ENCODE results near the gene ABHD17C. TPM values are rescaled to one million over a fixed set of nuclear protein-coding genes. Genes with fewer than 3 reads are reported as not detected.
A peak's percentile ranks its signal among the peaks of the same experiment; 100 is the strongest.

Gene ABHD17C
- total RNA-seq, 4 donors from 2014 or later: 18.7 to 37.1 (median 27.1) TPM

GRCh38 chr15:80694611-80695098 lies 455 bp upstream of the ABHD17C start:
- intact Hi-C loops (cut with DNase I): loop anchor here (10.0 kb wide), 1 partner anchor 70 kb away; no protein-coding TSS in a partner anchor
- TF ChIP-seq, protein P1, sequence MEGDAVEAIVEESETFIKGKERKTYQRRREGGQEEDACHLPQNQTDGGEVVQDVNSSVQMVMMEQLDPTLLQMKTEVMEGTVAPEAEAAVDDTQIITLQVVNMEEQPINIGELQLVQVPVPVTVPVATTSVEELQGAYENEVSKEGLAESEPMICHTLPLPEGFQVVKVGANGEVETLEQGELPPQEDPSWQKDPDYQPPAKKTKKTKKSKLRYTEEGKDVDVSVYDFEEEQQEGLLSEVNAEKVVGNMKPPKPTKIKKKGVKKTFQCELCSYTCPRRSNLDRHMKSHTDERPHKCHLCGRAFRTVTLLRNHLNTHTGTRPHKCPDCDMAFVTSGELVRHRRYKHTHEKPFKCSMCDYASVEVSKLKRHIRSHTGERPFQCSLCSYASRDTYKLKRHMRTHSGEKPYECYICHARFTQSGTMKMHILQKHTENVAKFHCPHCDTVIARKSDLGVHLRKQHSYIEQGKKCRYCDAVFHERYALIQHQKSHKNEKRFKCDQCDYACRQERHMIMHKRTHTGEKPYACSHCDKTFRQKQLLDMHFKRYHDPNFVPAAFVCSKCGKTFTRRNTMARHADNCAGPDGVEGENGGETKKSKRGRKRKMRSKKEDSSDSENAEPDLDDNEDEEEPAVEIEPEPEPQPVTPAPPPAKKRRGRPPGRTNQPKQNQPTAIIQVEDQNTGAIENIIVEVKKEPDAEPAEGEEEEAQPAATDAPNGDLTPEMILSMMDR (IDR thresholded peaks at IDR 0.05): no peak
- TF ChIP-seq POLR2A (IDR thresholded peaks at IDR 0.05): no peak
- H3K27ac ChIP-seq: peak overlapping the region; percentile 90 to 95 (median 92)
- WGBS, 2 donors: 0% methylated on average over 3 to 4 of the region's 47 CpGs
- H3K9me3 ChIP-seq: no peaks in the 10 kb centered on the region
- DNase-seq: no peak
- H3K4me1 ChIP-seq: peaks cover 12 to 63% (median 19%) of the 10 kb centered on the region in 3 donors
- no peaks in the 10 kb centered on the region for H3K36me3 ChIP-seq
- H3K4me3 ChIP-seq: peak overlapping the region; percentile 71 to 94 (median 77)
- H3K27me3 ChIP-seq: no peaks in the 10 kb centered on the region

DNA sequence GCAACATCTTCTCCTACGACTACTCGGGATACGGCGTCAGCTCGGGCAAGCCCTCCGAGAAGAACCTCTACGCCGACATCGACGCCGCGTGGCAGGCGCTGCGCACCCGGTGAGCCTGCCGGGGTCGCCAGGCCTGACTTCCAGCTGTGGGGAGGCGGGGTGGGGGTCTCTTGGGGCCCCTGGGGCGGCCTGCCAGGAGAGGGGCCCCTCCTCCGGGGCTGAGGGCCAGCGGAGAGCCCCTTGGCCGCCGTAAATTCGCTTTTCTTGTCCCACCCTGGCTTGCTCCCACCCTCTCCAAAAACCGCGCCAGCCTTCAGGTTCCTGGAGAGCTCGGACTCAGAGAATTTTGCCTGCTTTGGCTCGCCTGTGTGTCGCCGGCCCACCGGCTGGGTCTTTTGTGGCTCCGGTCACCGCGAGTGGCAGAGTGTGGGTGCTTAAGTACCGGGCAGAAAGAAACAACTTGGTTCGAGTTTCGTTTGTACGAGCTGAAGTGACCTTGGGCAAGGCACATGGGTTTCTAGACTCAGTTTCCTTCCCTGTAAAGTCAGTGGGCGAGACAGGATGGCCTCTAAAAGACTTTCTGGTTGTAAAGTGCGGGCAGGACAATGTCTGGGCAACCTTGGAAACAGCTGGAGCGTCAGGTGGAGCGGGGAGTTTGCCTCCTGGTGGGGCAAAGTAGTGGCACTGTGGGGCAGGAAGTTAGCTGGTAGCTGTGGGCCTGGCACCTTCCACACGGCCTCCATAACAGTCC lies 976 bp downstream of the ABHD17C start:
- TF ChIP-seq, protein P1 (IDR thresholded peaks at IDR 0.05): peak in 5 of 6 experiments; percentile 25 to 74 (median 43)
- no peak for TF ChIP-seq POLR2A (IDR thresholded peaks at IDR 0.05)
- DNase-seq: no peak
- 2% methylated on average over 17 of the region's 43 CpGs; no CpG with 5 or more reads in 1 of the 2 donors for WGBS, 2 donors
- H3K4me3 ChIP-seq: peak overlapping the region; percentile 56 to 94 (median 73)
- H3K36me3 ChIP-seq: no peaks in the 10 kb centered on the region
- H3K9me3 ChIP-seq: no peaks in the 10 kb centered on the region
- intact Hi-C loops (cut with DNase I): loop anchor here (10.0 kb wide), 1 partner anchor 69 kb away; no protein-coding TSS in a partner anchor
- no peaks in the 10 kb centered on the region for H3K27me3 ChIP-seq
- peak overlapping the region; percentile 87 to 95 (median 90) for H3K27ac ChIP-seq
- H3K4me1 ChIP-seq: peaks cover 12 to 70% (median 22%) of the 10 kb centered on the region in 3 donors

- H3K27me3 ChIP-seq: no peaks in the 10 kb centered on the region
- H3K4me3 ChIP-seq: peak overlapping the region; percentile 56 to 94 (median 73)
- 29 to 50% methylated on average over 6 of the region's 6 CpGs for WGBS, 2 donors
- no peaks in the 10 kb centered on the region for H3K9me3 ChIP-seq
- intact Hi-C loops (cut with DNase I): loop anchor here (10.0 kb wide), 1 partner anchor 68 kb away; no protein-coding TSS in a partner anchor
- H3K36me3 ChIP-seq: no peaks in the 10 kb centered on the region
- TF ChIP-seq, protein P1 (IDR thresholded peaks at IDR 0.05): no peak
- TF ChIP-seq POLR2A (IDR thresholded peaks at IDR 0.05): no peak
- DNase-seq: no peak
- peak overlapping the region in 3 of 4 donors; percentile 87 to 95 (median 90) for H3K27ac ChIP-seq
- H3K4me1 ChIP-seq: peaks cover 12 to 81% (median 33%) of the 10 kb centered on the region in 3 donors
These were observed 2.1 kb downstream of the ABHD17C start for GRCh38 chr15:80697075-80697685.

- Histone ChIP-seq H3K4me1 (peaks cover 12 to 82% (median 32%) of the 10 kb centered on the region in 3 donors), H3K27me3 (no peaks in the 10 kb centered on the region), H3K9me3 (no peaks in the 10 kb centered on the region), H3K27ac (no peak overlapping the region), H3K4me3 (no peak overlapping the region), H3K36me3 (no peaks in the 10 kb centered on the region)
- TF ChIP-seq, protein P1 (IDR thresholded peaks at IDR 0.05): no peak
- TF ChIP-seq POLR2A (IDR thresholded peaks at IDR 0.05): no peak
- WGBS, 2 donors: 89 to 100% methylated on average over 1 of the region's 1 CpG
- DNase-seq: no peak
- intact Hi-C loops (cut with DNase I): loop anchor here (10.0 kb wide), 1 partner anchor 66 kb away; no protein-coding TSS in a partner anchor
These were observed 3.6 kb downstream of the ABHD17C start for GRCh38 chr15:80698676-80699075.
